SW480 (cell line): Measurements from ENCODE around the gene OGDH.
"Not testable (repeated sequence)": the region's sequence is repeated elsewhere in the genome, so short reads cannot be mapped to it uniquely, and the experiment has no call there.

Source experiments
- DNase-seq: peaks from one replicate; pipeline ENCODE4 v3.0.0-alpha.2; 2016; ENCODE audit warnings: low spot score

Gene OGDH

GRCh38 chr7:44667190-44667589 is 60.8 kb downstream of the OGDH start:
- DNase-seq, result no peak

GRCh38 chr7:44671069-44671468 is 64.6 kb downstream of the OGDH start:
- DNase-seq, result no peak

GRCh38 chr7:44673324-44673723 is 66.9 kb downstream of the OGDH start:
- DNase-seq, result no peak

- DNase-seq, result no peak
Observed at GRCh38 chr7:44673771-44674170, 67.3 kb downstream of the OGDH start.

GRCh38 chr7:44674381-44674780 is 68.0 kb downstream of the OGDH start:
- DNase-seq, result no peak

- no peak for DNase-seq
Observed at GRCh38 chr7:44676776-44677175, 70.3 kb downstream of the OGDH start.

GRCh38 chr7:44678101-44678470 is 71.7 kb downstream of the OGDH start:
- DNase-seq, result no peak

GRCh38 chr7:44678471-44679179 is 72.2 kb downstream of the OGDH start:
- no peak for DNase-seq

GRCh38 chr7:44681645-44682044 is 75.2 kb downstream of the OGDH start:
- no peak for DNase-seq

- DNase-seq, result no peak
Observed at GRCh38 chr7:44685723-44686122, 79.3 kb downstream of the OGDH start.

GRCh38 chr7:44689427-44689826 is 83.0 kb downstream of the OGDH start:
- no peak for DNase-seq

- DNase-seq, result no peak
Observed at GRCh38 chr7:44693641-44694313, 87.3 kb downstream of the OGDH start.

- no peak for DNase-seq
Observed at GRCh38 chr7:44694326-44694725, 87.9 kb downstream of the OGDH start.

GRCh38 chr7:44694766-44695165 is 88.3 kb downstream of the OGDH start:
- no peak for DNase-seq

GRCh38 chr7:44695756-44696155 is 89.3 kb downstream of the OGDH start:
- no peak for DNase-seq

- no peak for DNase-seq
Observed at GRCh38 chr7:44696728-44697127, 90.3 kb downstream of the OGDH start.

GRCh38 chr7:44697136-44698045 is 91.0 kb downstream of the OGDH start:
- no peak for DNase-seq

- no peak for DNase-seq
Observed at GRCh38 chr7:44698046-44698580, 91.7 kb downstream of the OGDH start.

GRCh38 chr7:44699598-44699997 is 93.2 kb downstream of the OGDH start:
- not testable (repeated sequence) for DNase-seq

GRCh38 chr7:44700322-44700721 is 93.9 kb downstream of the OGDH start:
- no peak for DNase-seq

- DNase-seq, result not testable (repeated sequence)
Observed at GRCh38 chr7:44703391-44703790, 97.0 kb downstream of the OGDH start.

- no peak for DNase-seq
Observed at GRCh38 chr7:44703921-44704320, 97.5 kb downstream of the OGDH start.

GRCh38 chr7:44705434-44705833 is 99.0 kb downstream of the OGDH start:
- DNase-seq, result no peak
